Panc1 (cell line): Measurements from ENCODE around the gene TUBB8. TPM values are rescaled to one million over a fixed set of nuclear protein-coding genes. Genes with fewer than 3 reads are reported as not detected.

ENCODE experiments used
- ATAC-seq: fragments of 200-7000 bp; cut with Tn5 transposase; 2 replicates; pipeline ENCODE4 v1.9.1; 2020; ENCODE audit warnings: mild to moderate bottlenecking, moderate library complexity
- Bru-seq: library from RNA; stranded (reverse); fragments of 400-500 nt; gene quantifications from one replicate; lab custom pipeline; 2021; lab: Mats Ljungman, UMichigan
- BruChase-seq, 2 experiments: library from RNA; stranded (reverse); fragments of 400-500 nt; gene quantifications; one replicate each; lab custom pipeline; 2021; lab: Mats Ljungman, UMichigan
- BruUV-seq: library from RNA; stranded (reverse); fragments of 400-500 nt; replicated peaks from 2 replicates; lab custom pipeline; 2021; lab: Mats Ljungman, UMichigan
- CTCF ChIA-PET: fragments of 300-600 bp; sonication (Branson Sonifier 250); formaldehyde crosslinking; loops from one replicate; lab custom pipeline; 2022; ENCODE audit warnings: antibody characterized with exemption; lab: Charles Lee
- POLR2A ChIA-PET: fragments of 300-600 bp; sonication (Branson Sonifier 250); formaldehyde crosslinking; loops from one replicate; lab custom pipeline; 2022; ENCODE audit warnings: antibody characterized with exemption; lab: Charles Lee
- DNase-seq: peaks from one replicate; pipeline ENCODE4 v3.0.0-alpha.2; 2010; ENCODE audit warnings: low read depth, low spot score
- H3K27ac ChIP-seq: 2 replicates; pipeline ENCODE4 v1.5.1; 2011; ENCODE audit warnings: mild to moderate bottlenecking, low read length, inconsistent platforms
- H3K27me3 ChIP-seq: fragments of 200-500 bp; sonication (Bioruptor generic); 2 replicates; pipeline ENCODE4 v1.6.0; 2014; ENCODE audit warnings: low read length, inconsistent platforms; ENCODE audit not compliant: control insufficient read depth, insufficient read depth
- H3K36me3 ChIP-seq: fragments of 200-500 bp; sonication (Bioruptor generic); 2 replicates; pipeline ENCODE4 v1.5.1; 2014; ENCODE audit warnings: inconsistent platforms, mild to moderate bottlenecking, low read length, moderate library complexity; ENCODE audit not compliant: control insufficient read depth, insufficient read depth
- H3K4me1 ChIP-seq: 2 replicates; pipeline ENCODE4 v1.5.1; 2011; ENCODE audit warnings: inconsistent platforms, mild to moderate bottlenecking, low read length, moderate library complexity; ENCODE audit not compliant: control insufficient read depth, insufficient read depth
- H3K4me3 ChIP-seq, 2 experiments: 2 replicates each; pipeline ENCODE4 v1.5.1; 2011 to 2012; ENCODE audit warnings: low read depth in 2 of 2, low read length in 2 of 2, mild to moderate bottlenecking in 2 of 2, inconsistent platforms in 1 of 2, moderate library complexity in 1 of 2
- H3K9me3 ChIP-seq: fragments of 200-500 bp; sonication (Bioruptor generic); 2 replicates; pipeline ENCODE4 v1.5.1; 2014; ENCODE audit warnings: low read depth, mild to moderate bottlenecking, inconsistent platforms, low read length, moderate library complexity; ENCODE audit not compliant: control insufficient read depth, insufficient read depth
- CTCF ChIP-seq: fragments of 450-650 bp; IDR thresholded peaks from 2 replicates; pipeline ENCODE4 v1.5.1; 2017; ENCODE audit warnings: mild to moderate bottlenecking
- POLR2AphosphoS5 ChIP-seq: IDR thresholded peaks from 2 replicates; pipeline ENCODE4 v1.6.1; 2012; ENCODE audit warnings: mild to moderate bottlenecking, low read depth, low read length, moderate library complexity
- SIN3A ChIP-seq: IDR thresholded peaks from 2 replicates; pipeline ENCODE4 v1.6.1; 2012; ENCODE audit warnings: low read depth, mild to moderate bottlenecking, low read length, moderate library complexity, borderline replicate concordance; ENCODE audit not compliant: insufficient read depth
- TCF7L2 ChIP-seq: IDR thresholded peaks from 2 replicates; pipeline ENCODE4 v1.6.1; 2011; ENCODE audit warnings: mild to moderate bottlenecking, low read depth, low read length, inconsistent platforms
- in situ Hi-C: cut with HindIII; loops from 2 replicates; pipeline ENCODE4 v1.10.0; 2016; ENCODE audit warnings: low sequenced_read_pairs, low pct_unique_long_range_greater_than_20kb
- intact Hi-C: fragments of 100-400 bp; cut with micrococcal nuclease; formaldehyde crosslinking; loops from one replicate; pipeline ENCODE4 v1.10.0; 2022; ENCODE audit not compliant: unreplicated experiment
- long read RNA-seq: library from polyadenylated mRNA; unstranded; transcript quantifications from one replicate; pipeline ENCODE4 v2.0.0, GENCODE V29; 2021; ENCODE audit not compliant: unreplicated experiment
- polyA plus RNA-seq: library from polyadenylated mRNA; unstranded; fragments of >200 nt; gene quantifications from one replicate; pipeline ENCODE4 v1.2.1, GENCODE V29; 2012; ENCODE audit warnings: missing spikeins; ENCODE audit not compliant: insufficient read length
- total RNA-seq: library from RNA; stranded (reverse); gene quantifications from one replicate; pipeline ENCODE4 v1.2.1, GENCODE V29; 2021; ENCODE audit not compliant: unreplicated experiment
- TF ChIP-seq, protein P1 (sequence below), 2 experiments: IDR thresholded peaks; 2 replicates each; pipeline ENCODE4 v1.6.1; 2011 to 2012; ENCODE audit warnings: low read depth in 2 of 2, control low read depth in 1 of 2, low read length in 1 of 2, mild to moderate bottlenecking in 1 of 2, moderate library complexity in 1 of 2; ENCODE audit not compliant: insufficient read depth in 1 of 2

The TUBB8 gene
- total RNA-seq (0.08 TPM), Bru-seq, nascent RNA (percentile 31 among the genes with signal in this experiment), BruChase-seq, experiment 1, labeled RNA remaining after a 2-hour chase (percentile 40 among the genes with signal in this experiment), BruChase-seq, experiment 2, labeled RNA remaining after a 6-hour chase (percentile 44 among the genes with signal in this experiment)
- 0.33 TPM for polyA plus RNA-seq
- long read RNA-seq = 0 reads

- no peaks in the 10 kb centered on the region for H3K36me3 ChIP-seq
- in situ Hi-C loops (no loop called here), intact Hi-C loops (no loop called here)
- ATAC-seq (no peak), DNase-seq (no peak)
- no TSS peak for BruUV-seq
- ChIA-PET CTCF (no interaction called here), POLR2A (no interaction called here)
- no peak within 1 kb of the TSS for H3K27ac ChIP-seq
- H3K4me3 ChIP-seq = no peak within 1 kb of the TSS
- no peaks in the 10 kb centered on the region for H3K4me1 ChIP-seq
- no peaks in the 10 kb centered on the region for H3K9me3 ChIP-seq
- TF ChIP-seq CTCF = no peak
- no peak for TF ChIP-seq SIN3A
- TF ChIP-seq, protein P1, sequence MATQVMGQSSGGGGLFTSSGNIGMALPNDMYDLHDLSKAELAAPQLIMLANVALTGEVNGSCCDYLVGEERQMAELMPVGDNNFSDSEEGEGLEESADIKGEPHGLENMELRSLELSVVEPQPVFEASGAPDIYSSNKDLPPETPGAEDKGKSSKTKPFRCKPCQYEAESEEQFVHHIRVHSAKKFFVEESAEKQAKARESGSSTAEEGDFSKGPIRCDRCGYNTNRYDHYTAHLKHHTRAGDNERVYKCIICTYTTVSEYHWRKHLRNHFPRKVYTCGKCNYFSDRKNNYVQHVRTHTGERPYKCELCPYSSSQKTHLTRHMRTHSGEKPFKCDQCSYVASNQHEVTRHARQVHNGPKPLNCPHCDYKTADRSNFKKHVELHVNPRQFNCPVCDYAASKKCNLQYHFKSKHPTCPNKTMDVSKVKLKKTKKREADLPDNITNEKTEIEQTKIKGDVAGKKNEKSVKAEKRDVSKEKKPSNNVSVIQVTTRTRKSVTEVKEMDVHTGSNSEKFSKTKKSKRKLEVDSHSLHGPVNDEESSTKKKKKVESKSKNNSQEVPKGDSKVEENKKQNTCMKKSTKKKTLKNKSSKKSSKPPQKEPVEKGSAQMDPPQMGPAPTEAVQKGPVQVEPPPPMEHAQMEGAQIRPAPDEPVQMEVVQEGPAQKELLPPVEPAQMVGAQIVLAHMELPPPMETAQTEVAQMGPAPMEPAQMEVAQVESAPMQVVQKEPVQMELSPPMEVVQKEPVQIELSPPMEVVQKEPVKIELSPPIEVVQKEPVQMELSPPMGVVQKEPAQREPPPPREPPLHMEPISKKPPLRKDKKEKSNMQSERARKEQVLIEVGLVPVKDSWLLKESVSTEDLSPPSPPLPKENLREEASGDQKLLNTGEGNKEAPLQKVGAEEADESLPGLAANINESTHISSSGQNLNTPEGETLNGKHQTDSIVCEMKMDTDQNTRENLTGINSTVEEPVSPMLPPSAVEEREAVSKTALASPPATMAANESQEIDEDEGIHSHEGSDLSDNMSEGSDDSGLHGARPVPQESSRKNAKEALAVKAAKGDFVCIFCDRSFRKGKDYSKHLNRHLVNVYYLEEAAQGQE (IDR thresholded peaks at IDR 0.05; ENCODE audit: insufficient read depth in 1 of 2, low read depth in 2 of 2, low read length in 1 of 2) = no peak
- no peak for TF ChIP-seq TCF7L2
- no peak for TF ChIP-seq POLR2AphosphoS5
- no peaks in the 10 kb centered on the region for H3K27me3 ChIP-seq
Observed at GRCh38 chr10:48996-49395, at the start of gene TUBB8. TSS of gene TUBB8 (minus strand) at chr10:49296. CDS start at chr10:49238, 58 bp downstream.

DNA sequence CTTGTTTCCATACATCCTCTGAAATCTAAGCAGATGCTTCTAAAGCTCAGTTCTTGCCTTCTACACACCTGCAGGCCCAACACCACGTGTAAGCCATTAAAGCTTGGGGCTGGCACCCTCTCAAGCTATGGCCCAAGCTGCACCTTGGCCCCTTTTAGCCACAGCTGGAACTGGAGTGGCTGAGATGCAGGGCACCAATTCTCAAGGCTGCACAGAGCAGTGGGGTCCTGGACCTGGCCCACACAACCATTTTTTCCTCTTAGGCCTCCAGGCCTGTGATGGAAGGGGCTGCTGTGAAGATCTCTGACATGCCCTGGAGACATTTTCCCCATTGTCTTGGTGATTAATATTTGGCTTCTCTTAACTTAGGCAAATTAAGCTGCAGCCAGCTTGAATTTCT lies 47.4 kb upstream of the TUBB8 start:
- no TSS peak for BruUV-seq
- in situ Hi-C loops = no loop called here
- Histone ChIP-seq H3K27ac (no peak overlapping the region), H3K9me3 (no peaks in the 10 kb centered on the region), H3K4me1 (no peaks in the 10 kb centered on the region), H3K36me3 (no peaks in the 10 kb centered on the region), H3K4me3 (no peak overlapping the region), H3K27me3 (no peaks in the 10 kb centered on the region)
- intact Hi-C loops = no loop called here
- ChIA-PET CTCF (no interaction called here), POLR2A (no interaction called here)
- DNase-seq (no peak), ATAC-seq (no peak)
- no peak for TF ChIP-seq TCF7L2
- TF ChIP-seq CTCF = no peak
- TF ChIP-seq, protein P1 (IDR thresholded peaks at IDR 0.05; ENCODE audit: insufficient read depth in 1 of 2, low read depth in 2 of 2, low read length in 1 of 2) = no peak
- TF ChIP-seq POLR2AphosphoS5 = no peak
- TF ChIP-seq SIN3A = no peak
